OCI-LY7 (cell line): ENCODE results near the gene VTI1A. TPM values are rescaled to one million over a fixed set of nuclear protein-coding genes. Genes with fewer than 3 reads are reported as not detected.

ENCODE experiments used
- BruUV-seq: library from RNA; stranded (reverse); fragments of 400-500 nt; replicated peaks from 2 replicates; lab custom pipeline; 2021; lab: Mats Ljungman, UMichigan
- CTCF ChIA-PET: fragments of 300-600 bp; sonication (Branson Sonifier 250); formaldehyde crosslinking; loops from one replicate; lab custom pipeline; 2022; ENCODE audit warnings: antibody characterized with exemption; ENCODE audit not compliant: unreplicated experiment; lab: Charles Lee
- POLR2A ChIA-PET: fragments of 300-600 bp; sonication (Branson Sonifier 250); formaldehyde crosslinking; loops from one replicate; lab custom pipeline; 2022; ENCODE audit warnings: antibody characterized with exemption; lab: Charles Lee
- DNase-seq: peaks from one replicate; pipeline ENCODE4 v3.0.0-alpha.2; 2015; ENCODE audit warnings: low spot score
- H2AFZ ChIP-seq: fragments of 200-600 bp; sonication (generic), shearing (Covaris generic); 2 replicates; pipeline ENCODE4 v1.6.1; 2014; ENCODE audit warnings: mild to moderate bottlenecking, antibody characterized with exemption, low read length, moderate library complexity
- H3K27ac ChIP-seq: fragments of 200-600 bp; sonication (generic); 2 replicates; pipeline ENCODE4 v1.5.1; 2014; ENCODE audit warnings: mixed run types, low read depth, mild to moderate bottlenecking, moderate library complexity, low read length, inconsistent platforms; ENCODE audit not compliant: poor library complexity, severe bottlenecking
- H3K36me3 ChIP-seq: fragments of 200-600 bp; sonication (generic); 2 replicates; pipeline ENCODE4 v1.6.1; 2014; ENCODE audit warnings: mild to moderate bottlenecking, antibody characterized with exemption, low read length, moderate library complexity, mixed read lengths; ENCODE audit not compliant: insufficient read depth
- H3K4me1 ChIP-seq: fragments of 200-600 bp; sonication (generic); 2 replicates; pipeline ENCODE4 v1.5.1; 2014; ENCODE audit warnings: mild to moderate bottlenecking, low read length; ENCODE audit not compliant: insufficient read depth, poor library complexity, severe bottlenecking
- H3K4me2 ChIP-seq: fragments of 200-600 bp; sonication (generic); 2 replicates; pipeline ENCODE4 v1.6.1; 2014; ENCODE audit warnings: mild to moderate bottlenecking, low read length
- H3K4me3 ChIP-seq: fragments of 200-600 bp; sonication (generic); 2 replicates; pipeline ENCODE4 v1.5.1; 2014; ENCODE audit warnings: mild to moderate bottlenecking, low read depth, low read length; ENCODE audit not compliant: poor library complexity, severe bottlenecking
- H3K79me2 ChIP-seq: fragments of 200-600 bp; sonication (generic); 2 replicates; pipeline ENCODE4 v1.6.1; 2016; ENCODE audit warnings: low read depth, mild to moderate bottlenecking, low read length, moderate library complexity, mixed read lengths; ENCODE audit not compliant: insufficient read depth
- H3K9me2 ChIP-seq: fragments of 200-600 bp; sonication (generic); 2 replicates; pipeline ENCODE4 v1.6.1; 2016; ENCODE audit warnings: mild to moderate bottlenecking, low read length, mixed read lengths; ENCODE audit not compliant: insufficient read depth
- H3K9me3 ChIP-seq: fragments of 200-600 bp; sonication (generic); 2 replicates; pipeline ENCODE4 v1.6.1; 2014; ENCODE audit warnings: mild to moderate bottlenecking, mixed run types, low read length, mixed read lengths
- H4K20me1 ChIP-seq: fragments of 200-600 bp; sonication (generic); 2 replicates; pipeline ENCODE4 v1.6.1; 2014; ENCODE audit warnings: mild to moderate bottlenecking, antibody characterized with exemption, low read length, moderate library complexity, mixed read lengths; ENCODE audit not compliant: insufficient read depth
- CTCF ChIP-seq: fragments of 200-600 bp; sonication (generic); conservative IDR thresholded peaks from 2 replicates; pipeline ENCODE4 v1.5.1; 2014; ENCODE audit warnings: mild to moderate bottlenecking, antibody characterized with exemption, low read length, moderate library complexity, mixed read lengths
- EZH2phosphoT487 ChIP-seq: fragments of 200-600 bp; sonication (generic); IDR thresholded peaks from 2 replicates; pipeline ENCODE4 v1.6.1; 2018; ENCODE audit warnings: low read depth, borderline replicate concordance, mild to moderate bottlenecking, mixed run types, antibody characterized with exemption, low read length, moderate library complexity, mixed read lengths
- intact Hi-C: fragments of 100-400 bp; cut with micrococcal nuclease; formaldehyde crosslinking; loops from one replicate; pipeline ENCODE4 v1.10.0; 2022; ENCODE audit not compliant: unreplicated experiment
- total RNA-seq, 2 experiments: library from RNA; depleted of rRNA in 1 of 2; stranded (reverse); fragments of >200 nt in 1 of 2; shearing (Covaris generic) in 1 of 2; gene quantifications; 2 replicates each; pipeline ENCODE4 v1.2.3, GENCODE V29; 2014 to 2022

Gene VTI1A
- total RNA-seq, 2 experiments from 2014 or later: 39.4 to 45.2 TPM

GRCh38 chr10:112605063-112605462, 158.0 kb downstream of the VTI1A start:
- H3K4me2 ChIP-seq: no peak overlapping the region
- POLR2A ChIA-PET: no interaction called here
- H3K36me3 ChIP-seq: no peaks in the 10 kb centered on the region
- BruUV-seq: no TSS peak
- H3K9me2 ChIP-seq: no peaks in the 10 kb centered on the region; the same call in 1 of the 2 replicates
- H4K20me1 ChIP-seq: no peaks in the 10 kb centered on the region
- no peak overlapping the region for H2AFZ ChIP-seq
- no peaks in the 10 kb centered on the region for H3K4me1 ChIP-seq
- no peak overlapping the region for H3K27ac ChIP-seq
- TF ChIP-seq CTCF: no peak
- no peak for TF ChIP-seq EZH2phosphoT487
- H3K79me2 ChIP-seq: no peaks in the 10 kb centered on the region
- H3K9me3 ChIP-seq: no peaks in the 10 kb centered on the region
- H3K4me3 ChIP-seq: no peak overlapping the region
- intact Hi-C loops: no loop called here
- CTCF ChIA-PET: no interaction called here
- no peak for DNase-seq

GRCh38 chr10:112607506-112607905, 160.5 kb downstream of the VTI1A start:
- H3K4me3 ChIP-seq: no peak overlapping the region
- H2AFZ ChIP-seq: no peak overlapping the region
- H3K9me2 ChIP-seq: no peaks in the 10 kb centered on the region
- no peaks in the 10 kb centered on the region for H3K79me2 ChIP-seq
- intact Hi-C loops: no loop called here
- H3K4me2 ChIP-seq: no peak overlapping the region
- H3K4me1 ChIP-seq: no peaks in the 10 kb centered on the region
- no TSS peak for BruUV-seq
- H3K9me3 ChIP-seq: no peaks in the 10 kb centered on the region
- H4K20me1 ChIP-seq: no peaks in the 10 kb centered on the region
- H3K36me3 ChIP-seq: no peaks in the 10 kb centered on the region
- no peak for TF ChIP-seq CTCF
- no peak for TF ChIP-seq EZH2phosphoT487
- CTCF ChIA-PET: no interaction called here
- POLR2A ChIA-PET: interaction anchor here (1.0 kb wide), 1 partner anchor 31 kb away, joined by 3 read pairs; no protein-coding TSS in a partner anchor
- DNase-seq: no peak
- H3K27ac ChIP-seq: no peak overlapping the region

GRCh38 chr10:112613620-112614019, 166.6 kb downstream of the VTI1A start:
- no peak for TF ChIP-seq EZH2phosphoT487
- TF ChIP-seq CTCF: no peak
- CTCF ChIA-PET: no interaction called here
- POLR2A ChIA-PET: no interaction called here
- H2AFZ ChIP-seq: no peak overlapping the region
- no peaks in the 10 kb centered on the region for H3K36me3 ChIP-seq
- no peaks in the 10 kb centered on the region for H4K20me1 ChIP-seq
- intact Hi-C loops: no loop called here
- H3K27ac ChIP-seq: no peak overlapping the region
- BruUV-seq: no TSS peak
- no peaks in the 10 kb centered on the region for H3K79me2 ChIP-seq
- no peak for DNase-seq
- no peaks in the 10 kb centered on the region for H3K4me1 ChIP-seq
- H3K9me2 ChIP-seq: no peaks in the 10 kb centered on the region; the same call in 1 of the 2 replicates
- no peak overlapping the region for H3K4me2 ChIP-seq
- H3K4me3 ChIP-seq: no peak overlapping the region
- H3K9me3 ChIP-seq: no peaks in the 10 kb centered on the region
